Measurements from ENCODE around the gene RAD51B.

Gene RAD51B

GRCh38 chr14:68569970-68570409, 750.4 kb downstream of the RAD51B start:
- DNase-seq = no peak

DNA sequence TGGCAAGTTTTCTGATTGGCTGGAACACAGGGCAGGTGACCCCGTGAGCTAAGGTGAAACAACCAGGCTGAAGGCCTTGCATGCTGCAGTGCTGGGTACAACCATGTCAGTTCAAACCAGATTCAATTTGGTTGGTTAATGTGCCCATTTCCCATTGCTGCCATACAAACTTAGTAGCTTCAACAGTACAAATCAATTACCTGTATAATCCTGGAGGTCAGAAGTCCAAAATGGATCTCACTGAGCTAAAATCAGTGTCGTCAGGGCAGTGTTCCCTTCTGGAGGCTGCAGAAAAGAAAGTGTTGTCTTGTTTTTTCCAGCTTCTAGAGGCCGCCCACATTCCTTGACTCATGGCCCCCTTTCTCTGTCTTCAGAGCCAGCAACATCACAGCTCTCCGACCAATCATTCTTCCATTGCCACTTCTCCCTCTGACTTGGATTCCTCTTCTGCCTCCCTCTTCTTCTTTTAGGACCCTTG, 751.6 kb downstream of the RAD51B start:
- DNase-seq = no peak

- DNase-seq = no peak
Observed at GRCh38 chr14:68571928-68572525, 752.4 kb downstream of the RAD51B start.

DNA sequence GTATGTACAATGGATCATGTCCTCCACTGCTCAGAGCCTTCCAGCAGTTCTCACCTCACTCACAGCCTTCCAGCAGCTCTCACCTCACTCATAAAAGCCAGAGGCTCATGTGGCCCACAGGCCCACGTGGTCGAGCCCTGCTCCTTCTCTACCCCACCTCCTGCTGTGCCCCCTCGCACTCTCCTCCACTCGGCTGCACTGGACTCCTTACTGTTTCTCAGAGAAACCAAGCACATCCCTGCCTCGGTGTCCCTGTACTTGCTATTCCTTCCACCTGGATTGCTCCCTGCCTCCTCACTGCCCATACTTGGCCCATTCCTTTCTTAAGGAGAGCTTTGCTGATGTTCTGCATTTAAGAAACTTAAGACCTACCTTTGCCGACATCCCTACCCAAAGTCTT, 753.5 kb downstream of the RAD51B start:
- DNase-seq = no peak

DNA sequence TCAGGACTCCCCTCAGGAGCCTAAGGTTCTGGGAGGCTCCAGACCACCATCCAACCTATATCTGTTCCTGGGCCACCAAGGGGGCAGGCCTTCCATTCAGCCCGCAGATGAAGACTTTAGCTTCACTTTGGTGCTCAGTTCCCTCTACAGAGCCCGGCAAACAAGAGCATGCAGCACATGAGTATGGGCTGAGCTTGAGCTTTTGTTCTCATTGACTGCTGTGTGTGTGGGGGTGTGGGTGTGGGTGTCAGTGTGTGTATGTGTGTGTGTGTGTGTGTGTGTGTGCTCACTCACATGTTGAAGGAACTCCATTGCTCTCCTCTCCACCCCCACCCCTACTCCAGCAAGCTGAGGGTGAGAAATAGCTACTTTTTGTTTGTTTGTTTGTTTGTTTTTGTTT, 754.1 kb downstream of the RAD51B start:
- DNase-seq = no peak

- no peak for DNase-seq
Observed at GRCh38 chr14:68574461-68574860, 754.9 kb downstream of the RAD51B start.

DNA sequence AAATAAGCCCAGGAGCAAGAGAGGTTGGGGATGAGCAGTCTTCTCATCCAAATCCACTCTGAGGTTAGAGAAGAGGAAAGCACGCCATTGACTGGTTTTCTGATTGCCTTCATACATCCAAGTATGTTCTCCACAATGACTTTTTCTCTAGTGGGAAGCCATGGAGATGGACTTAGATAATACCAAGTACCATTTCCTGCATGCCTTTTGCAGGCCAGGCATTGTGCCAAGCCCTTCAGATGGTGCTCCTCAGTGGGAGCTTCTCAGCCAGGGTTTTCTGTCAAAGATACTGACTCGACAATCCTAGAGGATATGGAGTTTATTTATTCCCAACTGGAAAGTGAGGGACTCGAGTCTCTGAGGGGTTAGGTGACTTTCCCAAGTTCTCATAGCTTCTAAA, 755.3 kb downstream of the RAD51B start:
- DNase-seq = no peak

- DNase-seq = no peak
Observed at GRCh38 chr14:68575426-68575825, 755.8 kb downstream of the RAD51B start.

DNA sequence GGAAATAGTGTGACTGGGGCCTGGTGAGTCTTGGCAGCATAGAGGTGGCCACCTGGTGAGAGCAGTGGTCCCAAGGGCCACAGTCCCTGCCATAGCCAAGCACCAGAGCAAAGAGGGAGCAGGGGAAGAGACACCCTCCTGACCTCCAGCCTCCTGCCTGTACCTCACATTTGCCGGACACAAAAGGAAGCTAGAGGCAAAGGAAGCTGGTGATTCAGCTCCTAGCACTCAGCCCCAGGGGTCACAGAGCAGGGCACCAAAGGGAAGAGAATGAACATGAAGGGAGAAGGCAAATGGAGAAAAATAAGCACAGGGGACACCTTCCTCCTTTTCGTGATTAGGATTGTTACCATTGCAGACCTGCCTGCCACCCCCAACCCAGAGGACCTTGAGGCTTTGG, 756.5 kb downstream of the RAD51B start:
- no peak for DNase-seq

DNA sequence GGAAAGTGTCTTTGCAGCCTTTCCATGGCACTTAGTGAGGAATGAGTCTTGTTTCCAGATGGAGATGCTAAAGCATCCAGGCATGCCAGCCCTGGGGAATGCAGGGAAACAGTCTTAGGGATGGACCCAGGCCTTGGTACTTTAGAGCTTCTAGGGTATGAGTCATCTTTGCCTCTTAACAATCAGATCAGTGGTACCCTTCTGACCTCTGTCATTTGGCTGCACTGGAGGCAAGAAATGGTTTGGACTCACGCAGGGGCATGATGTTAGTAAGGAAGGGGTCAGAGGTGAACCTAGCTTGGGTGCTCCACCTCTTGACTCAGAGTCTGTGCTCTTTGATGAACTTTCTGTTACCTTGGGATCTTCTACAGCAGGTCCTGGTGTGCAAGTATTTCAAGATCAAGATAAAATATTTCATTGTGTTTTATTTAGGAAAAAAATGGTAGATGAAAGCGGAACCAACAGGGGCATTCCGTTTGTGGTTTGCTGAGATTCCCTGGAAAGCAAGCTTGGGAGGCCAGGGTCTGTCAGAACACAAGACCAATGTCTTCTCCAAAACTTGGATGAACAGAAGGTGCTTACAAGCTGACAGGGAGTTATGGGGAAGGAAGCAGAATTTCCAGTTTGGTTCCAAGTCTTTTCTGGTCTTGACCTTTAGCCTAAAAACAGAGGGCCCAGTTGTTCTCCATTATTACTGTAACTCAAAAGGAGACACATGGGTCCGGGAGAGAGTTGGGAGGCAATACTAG, 757.1 kb downstream of the RAD51B start:
- no peak for DNase-seq

- no peak for DNase-seq
Observed at GRCh38 chr14:68577802-68578541, 758.4 kb downstream of the RAD51B start.

- no peak for DNase-seq
Observed at GRCh38 chr14:68578597-68578996, 759.0 kb downstream of the RAD51B start.

DNA sequence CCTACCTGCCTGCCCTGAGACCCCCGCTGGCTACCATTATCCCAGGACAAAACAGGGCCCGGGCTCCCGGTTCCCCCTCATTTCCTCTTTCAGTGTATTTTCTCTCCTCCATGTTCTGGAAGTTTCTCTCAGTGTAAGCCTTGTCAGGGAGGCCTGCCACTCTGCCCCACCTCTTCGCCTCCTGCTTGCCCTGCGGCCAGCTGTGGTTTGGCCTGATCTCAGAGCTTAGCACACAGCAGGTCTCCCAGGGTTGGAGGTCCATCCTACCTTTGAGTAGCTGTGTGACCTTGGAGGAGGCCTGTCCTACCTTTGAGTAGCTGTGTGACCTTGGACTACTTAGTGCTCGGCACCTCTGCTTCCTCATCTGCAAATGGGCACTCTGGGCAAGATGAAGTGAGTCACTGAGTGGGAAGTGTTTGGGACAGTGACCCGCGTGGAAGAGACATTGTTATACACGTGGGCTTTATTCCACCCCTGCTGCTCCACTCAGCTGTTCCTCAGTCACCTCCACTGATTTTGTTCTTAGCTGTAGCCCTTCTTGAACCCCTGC, 760.6 kb downstream of the RAD51B start:
- DNase-seq = no peak

- DNase-seq = peak; percentile 72
Observed at GRCh38 chr14:68580671-68581070, 761.1 kb downstream of the RAD51B start.

DNA sequence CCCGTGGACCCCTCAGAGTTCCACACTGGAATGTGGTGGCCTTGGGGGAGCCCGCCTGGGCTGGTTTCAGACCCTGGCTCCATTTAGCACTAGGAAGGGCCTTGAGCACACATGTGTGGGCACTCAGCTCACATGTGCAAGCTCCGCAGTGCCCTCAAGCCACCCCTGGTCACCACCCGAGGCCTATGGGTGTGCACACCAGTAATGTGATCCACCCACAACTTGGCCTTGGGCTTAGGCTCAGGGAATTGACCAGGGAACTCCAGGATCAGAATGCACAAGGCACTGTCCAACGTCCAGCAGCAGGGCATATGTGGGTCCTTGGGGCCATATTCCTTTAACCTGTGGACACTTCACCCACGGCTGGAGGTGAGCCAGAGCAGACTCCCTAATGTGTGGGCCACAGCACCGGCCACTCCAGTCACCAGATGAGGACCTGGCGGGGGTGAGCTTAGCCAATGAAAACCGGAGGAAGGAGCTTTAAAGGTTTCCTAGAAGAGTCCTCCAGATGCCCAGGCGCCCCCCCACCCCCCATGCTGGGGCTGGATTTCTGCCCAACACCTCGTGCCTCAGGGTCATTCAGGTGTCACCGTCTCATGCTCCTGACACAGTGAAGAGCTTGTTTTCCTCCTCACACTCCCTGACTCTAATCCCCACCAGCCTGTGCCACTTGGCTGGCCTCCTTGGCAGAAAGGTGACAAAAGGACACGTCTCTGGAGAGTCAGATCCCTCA, 764.1 kb downstream of the RAD51B start:
- DNase-seq = no peak

- no peak for DNase-seq
Observed at GRCh38 chr14:68584786-68585185, 765.2 kb downstream of the RAD51B start.

DNA sequence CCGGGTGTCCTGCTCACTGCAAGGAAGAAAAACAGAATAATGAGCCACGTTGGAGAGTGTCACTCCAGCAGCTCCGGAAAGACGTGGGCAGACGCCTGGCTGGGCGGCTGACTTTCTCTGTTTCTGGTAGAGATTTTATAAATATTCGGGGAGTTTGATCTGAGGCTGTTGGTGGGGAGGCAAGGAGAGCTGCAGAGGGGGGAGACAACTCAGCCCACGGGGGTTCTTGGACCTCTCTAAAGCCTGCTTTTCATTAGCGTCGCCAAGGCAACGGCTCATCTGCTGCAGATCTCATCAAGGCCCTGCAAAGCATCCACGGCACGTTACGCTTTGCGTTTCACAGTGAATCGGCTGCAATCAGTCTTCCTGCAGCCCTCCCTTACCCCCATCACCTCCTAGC, 766.1 kb downstream of the RAD51B start:
- DNase-seq = peak; percentile 88

DNA sequence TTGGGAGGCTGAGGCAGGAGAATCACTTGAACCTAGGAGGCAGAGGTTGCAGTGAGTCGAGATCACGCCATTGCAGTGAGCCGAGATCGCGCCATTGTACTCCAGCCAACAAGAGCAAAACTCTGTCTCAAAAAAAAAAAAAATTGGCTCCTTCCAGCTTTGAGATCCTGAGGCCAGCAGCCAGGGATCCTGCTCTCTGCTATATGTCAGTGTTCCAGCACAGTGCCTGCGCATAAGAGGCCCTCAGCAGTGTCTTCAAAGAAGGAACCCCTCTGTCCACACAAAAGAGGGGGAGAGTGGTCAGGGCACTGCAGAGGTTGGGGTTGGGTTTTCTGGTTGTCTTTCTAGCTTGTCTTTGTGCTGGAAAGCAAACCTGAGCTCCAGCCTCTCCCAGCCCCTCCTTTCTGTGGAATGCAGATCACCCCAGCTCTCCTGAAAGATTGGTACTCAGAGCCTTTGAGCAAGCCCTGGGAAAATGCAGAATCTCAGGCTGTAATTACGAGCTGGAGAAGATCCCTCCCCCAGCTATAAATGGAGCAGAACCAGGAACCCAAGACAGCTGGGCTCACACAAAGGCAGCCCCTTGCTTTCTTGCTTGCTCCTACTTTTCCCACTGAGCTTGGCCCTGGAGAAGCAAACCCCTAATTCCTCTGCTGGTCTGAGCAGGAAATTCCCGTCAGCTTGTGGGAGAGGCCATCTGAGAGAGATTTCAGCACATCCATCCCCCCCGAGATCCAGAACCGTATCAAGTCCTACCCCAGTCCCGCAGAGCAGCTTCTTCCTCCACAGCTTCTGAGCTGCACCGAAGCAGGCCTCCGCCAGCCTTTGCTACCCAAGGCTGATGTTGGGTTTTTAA, 767.5 kb downstream of the RAD51B start:
- no peak for DNase-seq

DNA sequence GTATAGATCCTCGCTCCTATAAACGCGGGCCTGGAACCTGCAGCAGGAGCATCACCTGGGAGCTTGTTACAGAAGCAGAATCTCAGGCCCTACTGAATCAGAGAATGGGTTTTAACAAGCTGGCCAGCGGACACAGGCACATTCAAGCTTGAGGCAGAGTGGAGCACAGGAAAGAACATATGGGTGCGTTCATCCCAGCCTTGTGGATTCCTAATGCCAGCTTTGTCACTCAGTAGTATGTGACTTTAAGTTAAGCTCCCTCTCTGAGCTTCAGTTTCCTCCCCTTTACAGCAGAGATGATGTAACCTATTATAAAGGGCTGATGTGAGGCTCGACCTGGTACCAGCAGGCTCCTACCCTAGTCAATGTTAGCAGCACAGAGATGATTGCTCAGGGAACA, 768.4 kb downstream of the RAD51B start:
- DNase-seq = no peak

DNA sequence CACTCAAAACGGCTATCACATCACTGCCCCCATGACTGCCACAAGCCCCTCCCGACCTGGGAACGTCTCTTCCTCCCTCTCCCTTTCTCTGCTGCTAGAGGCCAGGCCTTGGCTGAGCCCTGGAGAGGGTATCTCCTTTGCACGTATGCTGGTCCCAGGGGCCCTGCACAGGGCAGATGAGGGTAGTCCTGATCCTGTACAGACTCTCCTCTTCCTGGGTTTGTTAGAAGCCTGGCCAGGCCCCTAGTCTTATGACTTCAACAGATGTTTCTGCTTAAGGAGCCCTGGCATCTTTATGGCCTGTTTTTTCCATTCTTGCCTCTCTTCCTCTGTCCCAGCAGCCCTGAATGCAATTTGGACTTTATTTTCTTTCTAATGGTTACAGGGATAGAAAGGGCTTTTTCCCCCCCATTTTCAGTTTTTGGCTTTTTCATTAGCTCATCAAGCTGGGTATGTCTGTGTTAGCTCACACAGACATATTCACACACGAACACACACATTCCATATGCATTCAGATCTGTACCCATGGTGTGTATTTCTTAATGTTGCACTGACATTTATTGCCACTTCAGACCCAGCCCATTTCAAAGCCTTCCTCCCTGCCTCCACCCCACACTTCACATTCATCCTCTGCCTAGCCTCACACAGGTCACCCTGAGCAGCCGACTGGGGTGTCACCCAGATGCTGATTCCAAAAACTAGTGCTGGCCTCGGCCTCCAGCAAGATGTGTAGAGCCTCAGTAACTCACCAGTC, 770.0 kb downstream of the RAD51B start:
- peak; percentile 84 for DNase-seq

DNA sequence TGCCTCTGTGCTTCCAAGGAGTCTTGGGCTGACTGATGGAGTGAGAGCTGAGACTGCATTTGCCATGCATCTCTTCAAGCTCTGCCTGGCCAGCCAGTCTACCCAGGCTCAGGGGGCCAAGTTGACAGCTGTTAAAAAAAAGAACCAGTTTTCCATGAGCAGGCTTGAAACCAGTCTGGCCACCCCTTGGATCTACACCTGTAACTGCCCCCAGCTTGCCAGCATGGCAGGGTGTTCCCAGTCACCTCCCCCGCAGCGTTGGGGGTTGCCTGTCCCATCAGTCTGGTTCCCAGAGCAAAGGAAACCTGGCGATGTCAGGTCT, 770.6 kb downstream of the RAD51B start:
- DNase-seq = no peak

All from femur (tissue), 1 donor.